ENCODE data around the gene TUBA4B. TPM values are rescaled to one million over a fixed set of nuclear protein-coding genes. Genes with fewer than 3 reads are reported as not detected.

Gene TUBA4B
- total and polyA plus RNA-seq, 2 of the 4 experiments (the other 2 are of a cell fraction), result not detected

- Histone ChIP-seq H3K9ac (ENCODE audit: low read depth, low read length) (peak overlapping the region; percentile 10; the same call in 1 of the 2 replicates), H3K4ac (ENCODE audit: low read depth, low read length) (peak overlapping the region; percentile 77), H2BK15ac (ENCODE audit: low read depth, low read length) (peak overlapping the region; percentile 68; the same call in 2 of the 3 replicates), H4K5ac (ENCODE audit: low read depth, low read length) (peak overlapping the region; percentile 75; the same call in 1 of the 2 replicates), H3K9me3 (ENCODE audit: control insufficient read depth, insufficient read depth, low read length) (no peaks in the 10 kb centered on the region), H2BK20ac (ENCODE audit: low read depth, low read length) (peak overlapping the region; percentile 47), H4K8ac (ENCODE audit: low read depth in 2 of 2, low read length in 2 of 2) (peak overlapping the region; percentile 2 to 65; a peak in 3 of 4 replicates), H3K27ac (ENCODE audit: insufficient read depth, low read length) (peak overlapping the region; percentile 69; the same call in 1 of the 2 replicates), H3K56ac (ENCODE audit: extremely low read depth, insufficient read depth, low read length) (no peak overlapping the region), H2AK5ac (ENCODE audit: low read depth, low read length) (peak overlapping the region; percentile 87), H2AFZ (replicated peaks; ENCODE audit: low read length, poor library complexity) (peak overlapping the region; percentile 82), H3K14ac (replicated peaks; ENCODE audit: low read depth, low read length) (peak overlapping the region; percentile 44), H4K20me1 (ENCODE audit: insufficient read depth, low read length) (no peaks in the 10 kb centered on the region), H4K91ac (ENCODE audit: insufficient read depth, low read depth, low read length) (peak overlapping the region; percentile 84), H3K23ac (ENCODE audit: low read depth, low read length) (peak overlapping the region; percentile 21), H3K27me3 (ENCODE audit: control insufficient read depth, insufficient read depth, low read length) (peaks cover 7% of the 10 kb centered on the region; the same call in 1 of the 2 replicates), H3K18ac (ENCODE audit: low read depth, low read length) (peak overlapping the region; percentile 68), H3K79me1 (ENCODE audit: low read depth in 1 of 2, low read length in 2 of 2) (no peaks in the 10 kb centered on the region; a peak in 1 of 4 replicates), H3K36me3 (ENCODE audit: control insufficient read depth, insufficient read depth, low read length) (no peaks in the 10 kb centered on the region), H2AK9ac (replicated peaks; ENCODE audit: low read depth, low read length, poor library complexity) (peak overlapping the region; percentile 94), H3K4me2 (ENCODE audit: low read depth, low read length) (no peak overlapping the region), H2BK120ac (ENCODE audit: low read depth, low read length) (peak overlapping the region; percentile 87), H3K4me3 (ENCODE audit: insufficient read depth, low read depth, low read length) (no peak overlapping the region), H3K4me1 (ENCODE audit: control insufficient read depth, insufficient read depth, low read length) (peaks cover 20% of the 10 kb centered on the region), H2BK5ac (ENCODE audit: low read depth, low read length, poor library complexity, severe bottlenecking) (peak overlapping the region; percentile 84), H3K9me1 (ENCODE audit: insufficient read depth, low read length) (peaks cover 13% of the 10 kb centered on the region)
- ChIA-PET POLR2A (ENCODE audit: unreplicated experiment) (no interaction called here), CTCF (interaction anchor here (1.2 kb wide), 1 partner anchor 21 kb away, joined by 6 read pairs; no protein-coding TSS in a partner anchor)
- no peak for DNase-seq
- no peak for TF ChIP-seq CTCF (conservative IDR thresholded peaks at IDR 0.05; ENCODE audit: low read depth, low read length)
- 0 out of 2 replicates have a peak, but pooled peaks have one; percentile 14 for TF ChIP-seq FOS (IDR thresholded peaks at IDR 0.05; ENCODE audit: low read depth, low read length)
- dilution Hi-C loops (cut with HindIII; ENCODE audit: low sequenced_read_pairs, unreplicated experiment) (no loop called here), in situ Hi-C loops (cut with MboI; ENCODE audit: low sequenced_read_pairs) (no loop called here), intact Hi-C loops (cut with micrococcal nuclease) (no loop called here)
- no CpG with 5 or more reads among the region's 3 CpGs for WGBS, 2 experiments (ENCODE audit: extremely low coverage in 2 of 2, insufficient read length in 1 of 2)
- no peak for ATAC-seq (ENCODE audit: low read depth)
- BruUV-seq (replicated peaks), result no TSS peak
These were observed 20.9 kb downstream of the TUBA4B start for GRCh38 chr2:219273937-219274336.
